Measurements from ENCODE around the gene CSAD. TPM values are rescaled to one million over a fixed set of nuclear protein-coding genes. Genes with fewer than 3 reads are reported as not detected.

The CSAD gene
- total and polyA plus RNA-seq, 4 donors = 21.7 to 48.8 (median 33.3) TPM

DNA sequence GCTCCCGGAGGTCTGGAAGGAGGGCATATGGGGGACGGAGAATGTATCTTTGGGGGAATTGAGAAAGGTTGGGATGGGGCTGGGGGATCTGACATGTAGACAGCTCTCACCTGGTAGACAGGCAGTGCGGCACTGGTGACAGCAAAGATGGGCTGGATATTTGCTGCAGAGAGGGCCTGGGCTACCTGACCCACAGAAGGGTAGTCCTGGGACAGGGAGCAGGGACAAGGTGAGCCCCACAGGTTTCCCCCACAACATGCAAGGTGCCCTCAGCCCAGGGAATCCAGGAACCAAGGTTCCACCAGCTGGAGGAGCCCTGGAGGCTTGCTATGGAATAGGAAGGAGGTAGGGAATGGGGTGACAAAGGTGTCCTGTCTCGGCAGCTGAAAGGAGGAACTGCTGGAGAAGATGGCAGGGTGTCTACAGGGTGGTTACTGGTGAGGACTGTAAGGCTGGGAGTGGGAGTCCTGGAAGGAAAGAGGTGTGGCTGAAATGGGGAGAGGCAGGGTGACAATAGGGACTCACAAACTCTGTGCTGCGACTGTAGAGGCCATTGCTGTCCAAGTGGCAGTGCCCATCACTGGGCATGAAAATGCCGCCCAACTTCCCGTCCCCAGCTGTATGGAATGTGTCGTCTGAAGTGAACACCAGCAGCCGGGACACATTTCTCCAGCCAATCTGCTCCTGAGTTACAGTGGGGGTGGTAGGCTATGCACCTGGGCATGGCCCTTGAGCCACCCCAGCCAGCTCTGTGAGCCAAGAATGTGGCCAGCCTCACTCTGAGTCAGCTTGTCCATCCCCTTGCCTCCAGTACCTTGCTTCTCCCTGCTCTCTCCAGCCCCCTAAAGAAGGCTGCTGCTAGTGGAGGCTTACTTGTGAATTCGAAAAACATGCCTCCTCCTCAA, 15.0 kb upstream of the CSAD start:
- no peaks in the 10 kb centered on the region for H3K27me3 ChIP-seq (ENCODE audit: control insufficient read depth in 3 of 3, insufficient read depth in 3 of 3, low read length in 2 of 3)
- TF ChIP-seq, protein P1, sequence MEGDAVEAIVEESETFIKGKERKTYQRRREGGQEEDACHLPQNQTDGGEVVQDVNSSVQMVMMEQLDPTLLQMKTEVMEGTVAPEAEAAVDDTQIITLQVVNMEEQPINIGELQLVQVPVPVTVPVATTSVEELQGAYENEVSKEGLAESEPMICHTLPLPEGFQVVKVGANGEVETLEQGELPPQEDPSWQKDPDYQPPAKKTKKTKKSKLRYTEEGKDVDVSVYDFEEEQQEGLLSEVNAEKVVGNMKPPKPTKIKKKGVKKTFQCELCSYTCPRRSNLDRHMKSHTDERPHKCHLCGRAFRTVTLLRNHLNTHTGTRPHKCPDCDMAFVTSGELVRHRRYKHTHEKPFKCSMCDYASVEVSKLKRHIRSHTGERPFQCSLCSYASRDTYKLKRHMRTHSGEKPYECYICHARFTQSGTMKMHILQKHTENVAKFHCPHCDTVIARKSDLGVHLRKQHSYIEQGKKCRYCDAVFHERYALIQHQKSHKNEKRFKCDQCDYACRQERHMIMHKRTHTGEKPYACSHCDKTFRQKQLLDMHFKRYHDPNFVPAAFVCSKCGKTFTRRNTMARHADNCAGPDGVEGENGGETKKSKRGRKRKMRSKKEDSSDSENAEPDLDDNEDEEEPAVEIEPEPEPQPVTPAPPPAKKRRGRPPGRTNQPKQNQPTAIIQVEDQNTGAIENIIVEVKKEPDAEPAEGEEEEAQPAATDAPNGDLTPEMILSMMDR (IDR thresholded peaks at IDR 0.05; ENCODE audit: control extremely low read depth, extremely low read depth) = no peak
- no peak overlapping the region for H3K27ac ChIP-seq (ENCODE audit: low read depth in 1 of 2, low read length in 1 of 2)
- H3K36me3 ChIP-seq (ENCODE audit: control insufficient read depth in 4 of 4, insufficient read depth in 4 of 4, low read length in 4 of 4) = peaks cover 0 to 13% (median 2%) of the 10 kb centered on the region in 4 donors
- peaks cover 0 to 10% (median 0%) of the 10 kb centered on the region in 5 donors for H3K4me1 ChIP-seq (ENCODE audit: control insufficient read depth in 5 of 5, insufficient read depth in 5 of 5, low read length in 5 of 5)
- H3K9ac ChIP-seq (ENCODE audit: insufficient read depth in 1 of 2, low read length in 2 of 2) = no peak overlapping the region
- no peaks in the 10 kb centered on the region for H3K9me3 ChIP-seq (ENCODE audit: control insufficient read depth in 4 of 4, insufficient read depth in 3 of 4, low read length in 3 of 4)
- DNase-seq (no peak), ATAC-seq (ENCODE audit: insufficient read depth, low FRiP score) (no peak)
- no peak overlapping the region for H3K4me3 ChIP-seq
- WGBS, 2 donors = 81 to 88% methylated on average over 10 of the region's 10 CpGs

DNA sequence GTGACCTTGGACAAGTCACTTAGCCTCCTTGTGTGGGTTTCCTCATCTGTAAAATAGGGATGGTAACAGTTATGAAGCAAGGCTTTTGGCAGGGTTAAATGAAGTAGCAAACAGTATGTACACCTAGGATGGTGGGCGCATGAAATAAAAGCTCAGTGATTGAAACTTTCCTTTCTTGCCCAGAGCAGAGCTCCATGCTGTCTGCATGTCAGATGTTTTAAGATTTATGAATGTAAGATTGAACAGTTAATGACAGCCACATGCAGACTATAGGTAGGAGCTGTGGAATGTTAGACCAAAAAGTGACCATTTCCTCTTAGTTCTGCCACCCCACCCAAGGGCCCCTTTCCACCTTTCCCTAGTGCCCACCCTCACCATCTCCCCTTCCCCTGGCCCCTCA, 14.2 kb upstream of the CSAD start:
- Histone ChIP-seq H3K27me3 (ENCODE audit: control insufficient read depth in 3 of 3, insufficient read depth in 3 of 3, low read length in 2 of 3) (no peaks in the 10 kb centered on the region), H3K36me3 (ENCODE audit: control insufficient read depth in 4 of 4, insufficient read depth in 4 of 4, low read length in 4 of 4) (peaks cover 0 to 13% (median 2%) of the 10 kb centered on the region in 4 donors), H3K9me3 (ENCODE audit: control insufficient read depth in 4 of 4, insufficient read depth in 3 of 4, low read length in 3 of 4) (no peaks in the 10 kb centered on the region), H3K4me1 (ENCODE audit: control insufficient read depth in 5 of 5, insufficient read depth in 5 of 5, low read length in 5 of 5) (peaks cover 0 to 10% (median 0%) of the 10 kb centered on the region in 5 donors), H3K4me3 (no peak overlapping the region), H3K9ac (ENCODE audit: insufficient read depth in 1 of 2, low read length in 2 of 2) (no peak overlapping the region), H3K27ac (ENCODE audit: low read depth in 1 of 2, low read length in 1 of 2) (no peak overlapping the region)
- WGBS, 2 donors = 97 to 98% methylated on average over 1 of the region's 1 CpG
- DNase-seq = no peak
- ATAC-seq (ENCODE audit: insufficient read depth, low FRiP score) = no peak
- TF ChIP-seq, protein P1 (IDR thresholded peaks at IDR 0.05; ENCODE audit: control extremely low read depth, extremely low read depth) = no peak

DNA sequence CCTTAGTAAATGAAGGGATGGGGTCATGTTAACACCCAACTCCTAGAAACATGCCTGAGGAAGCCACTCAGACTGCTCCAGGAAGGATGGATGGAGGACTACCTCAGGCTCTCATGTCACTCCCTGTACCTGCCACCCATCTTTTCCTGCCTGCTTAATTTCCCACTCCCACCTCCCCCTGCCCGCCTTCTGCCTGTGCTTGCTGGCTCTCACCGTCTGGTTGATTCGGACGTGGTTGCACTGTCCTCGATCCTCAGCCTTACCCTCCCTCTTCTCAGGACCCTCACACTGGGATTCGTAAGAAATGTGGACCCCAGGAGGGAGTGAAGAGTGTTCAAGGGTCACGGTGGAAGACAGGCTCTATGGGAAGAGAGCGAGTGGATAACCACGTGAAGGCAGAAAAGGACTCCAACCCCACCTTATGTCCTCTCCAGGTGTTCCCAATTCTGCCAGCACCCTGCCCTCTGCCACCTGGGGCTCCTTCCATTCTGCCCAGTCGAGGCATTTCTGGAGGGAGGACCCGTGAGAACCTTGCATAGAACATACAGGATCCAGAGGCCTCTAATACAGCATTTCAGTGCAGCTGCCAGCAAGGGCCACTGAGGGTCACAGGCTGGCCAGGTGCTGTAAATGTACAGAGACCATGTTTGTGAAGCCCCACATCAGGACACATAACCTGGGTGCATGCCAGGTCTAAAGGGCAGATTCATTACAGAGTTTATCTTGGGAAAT, 13.4 kb upstream of the CSAD start:
- no peak for DNase-seq
- no peak overlapping the region for H3K4me3 ChIP-seq
- no peaks in the 10 kb centered on the region for H3K9me3 ChIP-seq (ENCODE audit: control insufficient read depth in 4 of 4, insufficient read depth in 3 of 4, low read length in 3 of 4)
- no peak overlapping the region for H3K9ac ChIP-seq (ENCODE audit: insufficient read depth in 1 of 2, low read length in 2 of 2)
- WGBS, 2 donors = 75 to 85% methylated on average over 11 of the region's 11 CpGs
- peaks cover 0 to 13% (median 2%) of the 10 kb centered on the region in 4 donors for H3K36me3 ChIP-seq (ENCODE audit: control insufficient read depth in 4 of 4, insufficient read depth in 4 of 4, low read length in 4 of 4)
- no peak for ATAC-seq (ENCODE audit: insufficient read depth, low FRiP score)
- no peaks in the 10 kb centered on the region for H3K27me3 ChIP-seq (ENCODE audit: control insufficient read depth in 3 of 3, insufficient read depth in 3 of 3, low read length in 2 of 3)
- H3K27ac ChIP-seq (ENCODE audit: low read depth in 1 of 2, low read length in 1 of 2) = no peak overlapping the region
- peaks cover 0 to 10% (median 0%) of the 10 kb centered on the region in 5 donors for H3K4me1 ChIP-seq (ENCODE audit: control insufficient read depth in 5 of 5, insufficient read depth in 5 of 5, low read length in 5 of 5)
- TF ChIP-seq, protein P1 (IDR thresholded peaks at IDR 0.05; ENCODE audit: control extremely low read depth, extremely low read depth) = no peak

Data from lung (tissue), 12 donors.